Fibroblast of pulmonary artery (primary cell): ENCODE measurements around the gene GPM6B.
A peak's percentile ranks its signal among the peaks of the same experiment; 100 is the strongest.

Experiments used
- DNase-seq: peaks from one replicate; pipeline ENCODE4 v3.0.0-alpha.2; 2010; ENCODE audit warnings: low read depth
- H3K4me3 ChIP-seq: replicated peaks from 2 replicates; pipeline ENCODE4 v1.5.1; 2011; ENCODE audit warnings: low read depth, mild to moderate bottlenecking, control low read depth, low read length, moderate library complexity
- TF ChIP-seq, protein P1 (sequence below): IDR thresholded peaks from 2 replicates; pipeline ENCODE4 v1.5.1; 2011; ENCODE audit warnings: mild to moderate bottlenecking, control low read depth, low read length, inconsistent platforms; ENCODE audit errors: missing control alignments

The GPM6B gene

DNA sequence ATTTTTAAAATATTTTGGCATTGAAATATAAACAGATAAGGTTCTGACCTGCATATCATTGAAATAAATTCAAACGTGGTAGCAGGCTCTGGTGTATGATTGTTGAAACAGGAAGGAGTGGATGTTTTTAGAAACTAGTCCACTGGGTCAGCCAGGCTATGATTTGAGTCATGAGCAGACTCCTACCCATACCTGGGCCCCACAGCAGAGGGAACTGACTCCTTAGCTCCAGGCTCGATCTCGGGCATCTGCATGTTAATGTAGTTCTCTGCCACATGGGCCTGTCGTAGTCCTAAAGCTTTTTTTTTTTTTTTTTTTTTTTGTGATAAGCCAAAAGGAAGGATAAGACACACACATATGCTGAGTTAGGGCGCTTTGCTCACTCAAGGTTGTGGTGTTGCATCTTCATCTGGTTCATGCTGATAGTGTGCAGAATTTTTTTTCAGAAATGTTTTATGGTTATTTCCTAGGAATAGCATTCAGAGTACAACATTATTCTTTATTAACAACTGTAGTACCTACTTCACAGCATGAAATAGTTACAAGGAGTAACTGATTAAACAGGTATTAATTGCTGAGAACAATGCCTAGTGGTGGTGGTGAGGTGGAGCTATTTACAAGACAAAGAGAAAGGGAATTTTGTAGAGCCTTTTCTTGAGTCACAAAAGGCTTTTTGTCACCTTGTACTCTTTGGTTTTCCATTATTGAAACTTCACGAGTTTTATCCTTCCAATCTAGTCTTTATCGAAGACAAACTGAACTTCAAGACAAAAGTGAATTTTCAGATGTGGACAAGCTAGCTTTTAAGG is 55.1 kb downstream of the GPM6B start:
- DNase-seq, result peak; percentile 16
- H3K4me3 ChIP-seq, result no peak overlapping the region
- TF ChIP-seq, protein P1, sequence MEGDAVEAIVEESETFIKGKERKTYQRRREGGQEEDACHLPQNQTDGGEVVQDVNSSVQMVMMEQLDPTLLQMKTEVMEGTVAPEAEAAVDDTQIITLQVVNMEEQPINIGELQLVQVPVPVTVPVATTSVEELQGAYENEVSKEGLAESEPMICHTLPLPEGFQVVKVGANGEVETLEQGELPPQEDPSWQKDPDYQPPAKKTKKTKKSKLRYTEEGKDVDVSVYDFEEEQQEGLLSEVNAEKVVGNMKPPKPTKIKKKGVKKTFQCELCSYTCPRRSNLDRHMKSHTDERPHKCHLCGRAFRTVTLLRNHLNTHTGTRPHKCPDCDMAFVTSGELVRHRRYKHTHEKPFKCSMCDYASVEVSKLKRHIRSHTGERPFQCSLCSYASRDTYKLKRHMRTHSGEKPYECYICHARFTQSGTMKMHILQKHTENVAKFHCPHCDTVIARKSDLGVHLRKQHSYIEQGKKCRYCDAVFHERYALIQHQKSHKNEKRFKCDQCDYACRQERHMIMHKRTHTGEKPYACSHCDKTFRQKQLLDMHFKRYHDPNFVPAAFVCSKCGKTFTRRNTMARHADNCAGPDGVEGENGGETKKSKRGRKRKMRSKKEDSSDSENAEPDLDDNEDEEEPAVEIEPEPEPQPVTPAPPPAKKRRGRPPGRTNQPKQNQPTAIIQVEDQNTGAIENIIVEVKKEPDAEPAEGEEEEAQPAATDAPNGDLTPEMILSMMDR, result no peak

DNA sequence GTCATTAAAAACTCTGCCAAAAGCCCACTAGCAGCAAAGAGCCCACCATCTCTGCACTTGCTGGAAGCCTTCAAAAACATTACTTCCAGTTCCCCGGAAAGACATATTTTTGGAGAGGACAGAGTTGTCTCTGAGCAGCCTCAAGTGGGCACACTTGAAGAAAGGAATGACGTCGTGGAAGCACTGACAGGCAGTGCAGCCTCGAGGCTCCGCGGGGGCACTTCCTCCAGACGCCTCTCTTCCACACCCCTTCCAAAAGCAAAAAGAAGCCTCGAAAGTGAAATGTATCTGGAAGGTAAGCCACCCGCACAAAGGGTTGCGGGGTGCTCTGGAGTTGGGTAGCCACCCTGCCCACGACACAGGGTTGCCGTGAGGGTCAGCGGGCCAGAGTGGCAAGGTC is 56.5 kb downstream of the GPM6B start:
- no peak overlapping the region for H3K4me3 ChIP-seq
- TF ChIP-seq, protein P1, result no peak
- no peak for DNase-seq

DNA sequence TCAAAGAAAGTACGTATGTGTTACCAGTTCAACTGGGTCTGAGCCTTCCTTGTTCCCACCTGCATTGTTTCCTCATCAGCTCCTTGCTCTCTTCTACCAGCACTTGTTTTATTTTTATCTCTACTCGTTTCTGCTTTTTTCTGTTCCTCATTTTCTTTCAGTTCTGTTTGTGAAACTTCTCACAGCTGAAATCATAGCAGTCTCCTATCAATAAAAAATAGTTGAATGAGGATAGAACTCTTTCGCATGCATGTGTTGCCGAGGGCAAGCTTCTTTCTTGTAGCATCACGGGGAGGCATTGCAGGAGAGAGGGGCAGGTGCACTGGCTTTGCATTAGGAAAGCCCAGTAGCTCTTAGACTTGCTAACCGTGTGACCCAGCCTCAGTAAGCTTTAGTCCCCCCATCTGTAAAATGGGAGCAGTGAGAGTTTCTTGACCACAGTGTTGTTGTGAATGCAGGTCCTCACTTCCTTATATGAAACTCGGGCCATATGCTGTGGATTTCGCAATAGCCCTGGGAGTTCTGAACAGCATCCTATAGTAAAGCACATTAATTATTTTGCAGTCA is 57.7 kb downstream of the GPM6B start:
- H3K4me3 ChIP-seq, result no peak overlapping the region
- no peak for DNase-seq
- TF ChIP-seq, protein P1, result no peak

DNA sequence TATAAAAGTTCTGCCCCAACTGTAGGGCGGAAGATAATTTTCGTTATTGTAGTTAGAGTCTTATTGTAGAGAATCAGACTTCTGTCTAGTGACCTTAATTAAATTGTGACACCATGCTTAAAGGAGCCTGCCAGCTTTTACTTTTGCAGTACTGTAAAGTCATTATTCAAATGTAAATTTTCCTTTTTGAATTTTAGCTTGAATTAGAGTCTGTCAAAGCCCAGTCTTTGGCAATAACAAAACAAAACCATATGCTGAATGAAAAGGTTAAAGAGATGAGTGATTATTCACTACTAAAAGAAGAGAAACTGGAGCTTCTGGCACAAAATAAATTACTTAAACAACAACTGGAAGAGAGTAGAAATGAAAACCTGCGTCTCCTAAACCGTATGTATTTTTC is 60.5 kb downstream of the GPM6B start:
- TF ChIP-seq, protein P1, result no peak
- no peak for DNase-seq
- H3K4me3 ChIP-seq, result no peak overlapping the region

DNA sequence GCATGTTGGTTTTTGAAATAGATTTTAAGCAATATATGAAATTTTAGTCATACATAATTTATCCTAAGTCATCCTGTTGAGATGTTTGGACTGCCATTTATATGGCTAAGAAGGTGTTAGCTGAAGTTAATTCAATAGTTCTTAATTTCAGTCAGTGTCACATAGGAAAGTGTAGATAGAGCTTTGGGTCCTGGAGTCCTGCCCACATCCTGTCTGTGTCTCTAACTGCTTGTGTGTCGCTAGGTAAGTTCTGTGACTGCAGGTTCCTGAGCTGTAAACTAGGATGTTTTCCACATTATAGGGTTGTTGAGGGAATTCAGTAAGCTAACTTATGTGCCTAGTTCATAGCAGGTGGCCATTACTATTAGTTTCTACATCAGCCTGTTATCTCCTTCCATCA is 61.6 kb downstream of the GPM6B start:
- TF ChIP-seq, protein P1, result no peak
- DNase-seq, result no peak
- H3K4me3 ChIP-seq, result no peak overlapping the region

DNA sequence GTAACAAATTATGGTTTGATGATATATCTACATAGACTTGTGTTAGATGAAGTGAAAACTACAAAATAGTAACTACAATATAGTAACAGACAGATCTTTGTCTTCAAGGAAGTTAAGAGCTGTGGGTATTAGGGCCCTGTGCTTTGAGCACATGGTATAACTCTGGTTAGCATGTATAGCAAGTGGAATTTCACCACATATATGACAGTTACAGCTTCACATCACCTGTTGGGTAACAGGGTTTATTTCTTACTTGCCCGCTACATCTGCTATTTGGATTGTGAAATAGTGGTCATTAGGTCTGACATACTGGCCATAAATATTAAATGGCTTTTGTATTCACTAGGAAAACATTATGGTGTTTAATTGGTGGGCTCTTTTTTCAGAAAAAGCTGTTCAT is 62.1 kb downstream of the GPM6B start:
- TF ChIP-seq, protein P1, result no peak
- no peak for DNase-seq
- H3K4me3 ChIP-seq, result no peak overlapping the region
